Stimulated activated CD8-positive, alpha-beta memory T cell treated with anti-CD3 and anti-CD28 coated beads, Interleukin-7, amount 100 ng/mL, for 1 hour (primary cell): ENCODE measurements around the gene GEMIN7.
A peak's percentile ranks its signal among the peaks of the same experiment; 100 is the strongest.

Experiments
- DNase-seq, 2 donors: peaks; one replicate each; pipeline ENCODE4 v3.0.0-alpha.2; 2020; ENCODE audit warnings: low read depth in 2 of 2

GEMIN7 gene

GRCh38 chr19:45061965-45062364 is 17.1 kb upstream of the GEMIN7 start:
- no peak for DNase-seq

DNA sequence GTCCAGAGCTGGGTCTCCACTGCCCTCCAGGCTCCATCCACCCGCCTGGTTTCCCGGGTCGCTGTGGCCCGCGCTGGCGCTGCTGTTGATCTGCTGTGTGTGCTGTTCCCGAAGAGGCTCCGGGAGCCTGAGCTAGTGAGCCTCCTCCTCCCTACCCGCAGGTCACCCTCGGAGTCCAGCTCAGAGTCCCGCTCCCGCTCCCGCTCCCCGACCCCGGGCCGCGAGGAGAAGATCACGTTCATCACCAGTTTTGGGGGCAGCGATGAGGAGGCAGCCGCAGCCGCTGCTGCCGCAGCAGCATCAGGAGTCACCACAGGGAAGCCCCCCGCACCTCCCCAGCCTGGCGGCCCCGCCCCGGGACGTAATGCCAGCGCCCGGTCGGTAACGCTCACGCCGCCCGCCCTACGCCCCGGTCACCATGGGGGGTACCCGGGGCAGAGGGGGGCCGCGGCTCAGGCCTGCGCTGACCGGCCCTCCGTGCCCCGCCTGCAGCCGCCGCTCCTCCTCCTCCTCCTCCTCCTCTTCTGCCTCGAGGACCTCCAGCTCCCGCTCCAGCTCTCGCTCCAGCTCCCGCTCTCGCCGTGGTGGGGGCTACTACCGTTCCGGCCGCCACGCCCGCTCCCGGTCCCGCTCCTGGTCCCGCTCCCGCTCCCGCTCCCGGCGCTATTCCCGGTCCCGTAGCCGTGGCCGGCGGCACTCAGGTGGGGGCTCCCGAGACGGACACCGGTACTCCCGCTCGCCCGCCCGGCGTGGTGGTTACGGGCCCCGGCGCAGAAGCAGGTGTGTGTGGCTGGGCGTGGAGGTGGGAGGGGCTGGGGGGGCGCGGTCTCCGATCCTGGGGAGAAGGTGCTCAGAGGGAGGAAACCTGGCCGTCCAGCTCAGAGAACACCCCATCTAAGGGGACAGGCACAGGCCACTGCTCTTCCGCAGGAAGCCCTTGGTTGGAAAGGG is 14.9 kb upstream of the GEMIN7 start:
- no peak for DNase-seq

DNA sequence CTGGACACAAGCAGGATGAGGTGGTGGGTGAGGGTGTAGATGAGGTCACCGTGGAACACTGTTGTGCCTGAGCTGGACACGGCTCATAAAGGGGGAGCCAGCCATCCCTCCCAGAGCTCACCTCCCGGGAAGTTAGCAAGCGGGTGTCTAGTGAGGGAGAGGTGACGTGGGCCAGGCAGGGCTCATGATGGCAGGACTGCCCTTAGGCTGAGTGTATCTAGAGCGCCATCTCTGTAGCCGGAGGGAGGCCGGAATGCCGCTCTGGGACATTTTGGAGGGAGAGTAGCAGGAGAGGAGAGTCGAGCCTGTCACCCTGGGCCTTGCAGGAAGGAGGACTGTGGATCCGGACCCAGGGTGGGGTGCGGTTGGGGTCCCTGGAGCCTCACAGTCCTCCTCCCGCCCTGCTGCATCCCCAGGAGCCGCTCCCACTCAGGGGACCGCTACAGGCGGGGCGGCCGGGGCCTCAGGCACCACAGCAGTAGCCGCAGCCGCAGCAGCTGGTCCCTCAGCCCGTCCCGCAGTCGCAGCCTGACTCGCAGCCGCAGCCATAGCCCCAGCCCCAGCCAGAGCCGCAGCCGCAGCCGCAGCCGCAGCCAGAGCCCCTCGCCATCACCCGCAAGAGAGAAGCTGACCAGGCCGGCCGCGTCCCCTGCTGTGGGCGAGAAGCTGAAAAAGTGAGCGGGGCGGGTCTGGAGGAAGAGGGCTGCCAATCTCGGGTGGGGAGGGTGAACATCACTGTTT is 12.0 kb upstream of the GEMIN7 start:
- DNase-seq: no peak

DNA sequence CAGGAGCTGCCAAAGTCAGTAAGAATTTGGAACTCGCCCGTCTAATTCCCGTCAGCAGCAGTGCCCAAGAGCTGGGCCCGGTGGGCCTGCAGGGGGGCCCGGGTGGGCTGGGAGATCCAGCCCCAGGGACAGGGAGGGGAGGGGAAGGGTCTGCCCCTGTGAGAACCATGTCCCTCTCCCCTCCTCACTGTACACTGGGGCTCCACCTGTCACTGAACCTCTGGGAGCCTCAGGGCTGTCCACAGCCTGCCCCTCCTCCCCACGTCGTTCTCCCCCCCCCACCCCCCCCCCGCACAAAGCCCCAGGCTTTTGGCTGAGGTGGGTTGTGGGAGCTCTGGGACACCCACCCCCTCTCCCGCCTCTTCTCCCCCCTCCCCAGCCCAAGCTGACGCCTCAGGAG is 11.0 kb upstream of the GEMIN7 start:
- no peak for DNase-seq

DNA sequence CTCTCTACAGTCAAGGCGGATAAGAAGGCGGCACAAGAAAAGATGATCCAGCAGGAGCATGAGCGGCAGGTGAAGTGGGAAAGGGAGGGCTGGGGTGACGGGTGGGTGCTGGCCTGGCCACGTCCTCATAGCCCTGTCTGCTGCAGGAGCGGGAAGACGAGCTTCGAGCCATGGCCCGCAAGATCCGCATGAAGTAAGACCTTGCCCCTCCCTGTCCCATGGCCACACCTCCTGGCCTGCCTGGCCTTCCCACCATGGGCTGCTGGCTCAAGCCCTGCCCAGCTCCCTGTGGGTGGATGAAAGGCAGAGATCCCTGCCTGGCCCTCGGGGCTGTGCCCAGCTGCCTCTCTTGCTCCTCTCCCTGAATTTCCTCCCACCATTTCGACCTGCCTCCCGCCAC is 10.0 kb upstream of the GEMIN7 start:
- no peak for DNase-seq

GRCh38 chr19:45070214-45070613 is 8.8 kb upstream of the GEMIN7 start:
- DNase-seq: no peak

DNA sequence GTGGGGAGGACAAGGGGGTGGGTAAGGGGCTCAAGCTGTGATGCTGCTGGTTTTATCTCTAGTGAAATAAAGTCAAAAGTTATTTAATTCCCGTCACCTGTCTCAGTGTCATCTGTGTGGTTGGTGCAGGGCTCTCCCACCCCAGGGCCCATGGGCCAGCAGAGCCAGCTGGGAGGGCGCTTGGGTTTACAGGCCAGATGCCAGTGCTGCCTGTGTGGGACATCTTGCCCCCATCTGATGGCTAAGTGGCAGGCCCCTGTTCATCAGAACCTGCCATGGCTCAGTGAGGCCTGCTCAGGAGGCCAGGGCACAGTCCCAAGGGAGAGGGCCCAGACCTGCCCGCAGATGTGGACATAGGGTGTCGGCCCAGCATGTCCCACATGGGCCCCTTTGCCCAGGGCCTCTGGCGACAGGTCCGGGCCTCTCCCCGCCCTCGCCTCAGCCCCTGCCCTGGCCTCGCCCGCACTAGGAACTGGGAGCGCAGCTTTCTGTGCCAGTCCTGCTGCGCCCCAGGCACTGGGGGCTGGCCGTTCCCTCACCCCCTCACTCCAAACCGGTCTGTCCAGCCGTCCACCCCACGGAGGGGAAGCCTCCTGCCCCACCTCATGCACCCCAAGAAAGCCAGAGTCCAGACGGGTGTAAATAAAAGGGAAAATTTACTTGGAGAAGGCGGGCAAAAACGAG is 8.1 kb upstream of the GEMIN7 start:
- DNase-seq: no peak

GRCh38 chr19:45071545-45071938 is 7.5 kb upstream of the GEMIN7 start:
- DNase-seq: no peak

DNA sequence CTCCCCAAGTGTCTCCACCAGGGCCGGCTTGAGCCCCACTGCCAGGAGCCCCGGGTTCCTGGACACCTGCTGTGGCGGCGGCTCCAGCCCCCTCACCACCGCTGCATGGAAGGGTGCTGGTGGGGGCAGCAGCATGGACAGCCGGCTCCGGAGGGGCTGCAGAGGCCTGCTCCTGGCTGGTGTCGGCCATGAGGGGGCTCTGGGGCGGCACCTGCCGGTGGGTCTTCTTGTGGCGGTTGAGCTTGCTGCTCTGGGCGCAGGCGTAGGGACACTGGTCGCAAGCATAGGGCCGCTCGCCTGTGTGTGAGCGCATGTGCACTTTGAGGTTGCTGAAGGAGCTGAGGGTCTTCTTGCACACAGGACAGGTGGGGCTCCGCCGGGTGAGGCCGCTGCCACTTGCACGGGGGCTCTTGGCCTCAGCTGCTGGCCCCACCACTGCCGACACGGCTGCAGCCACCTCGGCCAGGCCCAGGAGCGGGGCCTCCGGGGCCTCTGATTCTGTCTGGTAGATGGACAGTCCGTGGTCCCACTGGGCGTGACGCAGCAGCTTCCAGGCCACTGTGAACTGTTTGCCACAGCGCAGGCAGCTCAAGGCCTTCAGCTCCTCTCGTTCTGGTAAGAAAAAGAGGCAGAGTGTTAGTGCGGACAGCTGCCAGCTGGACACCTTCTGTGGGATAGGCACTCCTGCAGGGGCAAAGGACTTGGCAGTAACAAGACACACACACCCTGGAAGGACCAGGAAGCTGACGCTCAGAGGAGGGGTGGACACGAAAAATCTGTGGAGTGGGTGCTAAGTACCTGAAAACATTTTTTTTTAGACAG is 6.9 kb upstream of the GEMIN7 start:
- DNase-seq: no peak

GRCh38 chr19:45074744-45075300 is 4.2 kb upstream of the GEMIN7 start:
- DNase-seq: no peak

- DNase-seq: no peak
Observed at GRCh38 chr19:45075301-45076028, 3.6 kb upstream of the GEMIN7 start.

DNA sequence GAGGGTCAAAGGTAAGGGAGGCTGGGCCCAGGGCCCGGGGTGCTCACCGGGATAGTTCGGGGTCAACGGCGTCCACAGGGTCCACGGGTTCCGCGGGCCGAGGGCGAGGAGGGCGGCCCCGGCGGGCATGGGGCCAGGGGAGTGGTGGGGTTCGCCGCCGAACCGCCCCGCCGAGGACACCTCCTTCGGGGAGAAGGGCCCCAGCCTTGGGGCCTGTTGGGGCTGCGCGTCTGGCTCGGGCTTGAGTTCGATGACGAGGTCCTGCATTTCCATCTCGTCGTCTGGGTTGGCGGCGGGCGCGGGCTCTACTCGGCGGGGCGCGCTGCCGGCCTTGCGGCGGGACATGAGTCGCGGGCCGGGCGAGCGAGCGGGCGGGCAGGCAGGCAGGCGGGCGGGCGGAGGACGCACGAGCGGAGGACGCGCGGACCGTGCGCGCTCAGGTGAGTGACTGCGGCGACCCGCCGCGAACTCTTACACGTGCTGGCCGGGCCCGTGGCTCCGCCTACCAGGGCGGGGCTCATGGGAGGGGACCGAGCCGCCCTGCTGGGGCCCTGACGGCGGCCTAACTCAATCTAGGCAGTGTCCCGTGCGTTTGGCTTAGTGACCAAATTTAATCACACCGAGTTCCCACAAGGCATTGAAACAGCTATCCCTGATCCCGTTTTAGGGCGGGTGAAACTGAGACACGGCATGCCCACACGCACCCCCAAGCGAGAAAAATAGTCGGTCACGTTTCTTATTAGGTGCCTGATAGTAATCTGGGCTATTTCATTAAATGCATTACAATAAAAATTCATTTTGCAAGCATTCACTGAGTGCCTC is 2.8 kb upstream of the GEMIN7 start, which contains the start of gene ZNF296:
Gene ZNF296 (minus strand): TSS at position 450 of the 822 bp plus-strand sequence. CDS start 105 bp downstream, at position 345.
- DNase-seq: peak; percentile 56 to 62

DNA sequence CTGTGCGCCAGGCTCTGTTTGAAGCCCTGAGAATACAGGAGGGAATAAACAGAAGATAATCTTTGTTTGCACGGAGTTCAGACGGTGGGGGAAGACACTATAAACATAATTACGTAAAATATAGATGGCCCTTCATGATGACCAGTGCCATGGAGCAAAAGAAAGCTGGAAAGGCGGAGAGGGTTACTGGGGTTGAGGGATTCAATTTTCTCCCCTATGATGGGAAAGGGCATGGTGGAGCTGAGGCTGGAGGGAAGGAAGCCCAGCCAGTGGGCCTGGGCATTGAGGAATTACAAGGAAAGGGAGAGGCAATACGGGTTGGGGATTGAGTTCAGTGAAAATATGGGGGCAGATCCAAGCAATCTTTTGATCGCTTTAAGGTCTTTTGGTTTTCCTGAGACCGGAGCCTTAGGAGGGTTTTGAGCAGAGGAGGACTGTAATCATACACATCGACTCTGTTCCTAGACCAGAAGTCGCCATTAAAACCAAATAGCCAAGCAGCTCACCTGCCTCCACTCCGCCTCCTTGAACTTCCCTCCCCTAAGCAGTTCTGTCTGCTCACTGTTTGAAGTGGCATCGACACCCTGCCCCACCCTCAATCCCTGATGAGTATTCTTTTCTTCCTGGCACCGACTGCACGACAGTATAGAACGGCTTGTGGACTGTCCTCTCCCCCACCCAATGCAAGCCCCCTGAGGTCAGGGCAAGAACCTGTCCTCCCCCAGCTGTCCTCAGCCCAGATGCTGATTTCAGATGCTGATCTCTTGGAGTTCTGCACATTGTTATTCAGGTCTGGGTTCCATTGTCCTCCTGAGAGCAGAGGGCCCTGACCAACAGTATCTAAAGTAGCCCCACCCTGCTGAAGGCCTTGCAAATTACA is 2.0 kb upstream of the GEMIN7 start:
- DNase-seq: no peak

DNA sequence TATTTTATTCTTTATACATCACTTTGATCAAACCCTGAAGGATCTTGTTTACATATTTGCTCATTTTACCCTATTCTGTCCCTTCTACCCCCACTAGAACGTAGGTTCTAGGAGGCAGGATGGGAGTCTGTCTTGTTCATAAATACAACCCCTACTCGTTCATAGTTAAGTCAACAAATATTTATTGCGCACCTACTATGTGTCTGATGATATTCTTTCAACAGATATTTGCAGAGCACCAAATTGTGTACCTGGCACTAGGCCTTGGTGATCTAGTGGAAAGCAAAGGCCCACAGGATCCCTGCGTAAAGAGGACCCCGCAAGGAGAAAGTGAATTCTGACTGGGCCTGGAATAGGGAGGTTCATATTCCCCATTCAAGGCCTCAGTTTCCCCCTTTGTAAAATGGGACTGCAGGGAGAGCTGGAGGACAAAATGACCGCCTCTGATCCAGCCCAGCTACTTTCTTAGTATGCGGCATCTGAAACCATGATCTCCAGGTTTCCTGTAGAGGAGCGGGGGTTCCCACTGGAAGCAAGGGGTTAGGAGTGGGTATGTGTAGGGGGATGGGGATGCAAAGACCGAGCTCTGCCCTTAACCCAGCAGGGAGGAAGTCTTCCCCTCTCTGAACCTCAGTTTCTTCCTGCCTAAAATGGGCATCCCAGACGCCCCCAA is 534 bp upstream of the GEMIN7 start:
- no peak for DNase-seq

GRCh38 chr19:45079911-45080370 is 881 bp downstream of the GEMIN7 start:
- no peak for DNase-seq

DNA sequence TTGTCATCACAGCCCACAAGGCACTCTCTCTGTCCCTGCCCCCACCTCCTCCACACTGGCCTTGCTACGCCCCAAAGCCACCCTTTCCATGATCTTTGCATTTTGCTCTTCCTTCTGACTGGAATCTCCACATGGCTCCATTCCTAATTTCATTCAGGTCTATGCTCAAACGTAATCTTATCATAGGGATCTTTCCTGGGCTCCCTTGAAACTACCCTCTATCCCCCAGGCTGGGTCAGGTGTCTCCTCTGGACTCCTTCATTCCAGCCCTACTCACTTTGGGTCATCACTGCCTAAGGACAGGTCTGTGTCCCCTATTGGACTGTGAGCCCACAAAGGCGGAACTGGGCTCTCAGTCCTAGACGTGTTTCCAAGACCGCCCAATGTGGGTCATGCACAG is 3.1 kb downstream of the GEMIN7 start:
- no peak for DNase-seq

DNA sequence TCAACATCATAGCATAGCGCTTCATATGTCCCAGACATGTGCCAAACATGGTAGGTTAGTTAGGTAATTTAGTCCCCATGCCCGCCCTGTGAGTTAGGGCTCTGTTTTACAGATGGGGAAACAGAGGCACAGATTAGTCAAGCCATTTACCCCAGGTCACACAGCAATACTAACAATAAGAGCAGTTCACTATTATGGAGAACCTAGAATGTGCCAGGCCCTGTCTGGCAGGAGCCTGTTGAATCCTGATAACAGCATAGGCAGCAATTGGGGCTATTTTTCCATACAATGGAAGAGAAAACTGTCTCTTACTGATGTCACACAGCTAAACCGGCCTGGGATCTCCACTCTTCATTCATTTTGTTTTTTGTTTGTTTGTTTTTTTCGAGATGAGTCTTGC is 7.4 kb downstream of the GEMIN7 start:
- no peak for DNase-seq

GRCh38 chr19:45087531-45087930 is 8.5 kb downstream of the GEMIN7 start:
- peak in 1 of 2 donors; percentile 41 for DNase-seq
